WTC11 (cell line): Measurements from ENCODE around the gene GABRR2. TPM values are rescaled to one million over a fixed set of nuclear protein-coding genes. Genes with fewer than 3 reads are reported as not detected.

ENCODE experiments used
- ATAC-seq: fragments of 200-7000 bp; cut with Tn5 transposase; 2 replicates; pipeline ENCODE4 v1.10.0; 2021; ENCODE audit warnings: mild to moderate bottlenecking, moderate library complexity
- CTCF ChIA-PET: fragments of 300-600 bp; sonication (Branson Sonifier 250); formaldehyde crosslinking; loops from one replicate; lab custom pipeline; 2021; ENCODE audit warnings: antibody characterized with exemption; lab: Charles Lee
- POLR2A ChIA-PET: fragments of 350-600 bp; sonication (Branson Sonifier 250); formaldehyde crosslinking; loops from one replicate; lab custom pipeline; 2021; ENCODE audit warnings: antibody characterized with exemption; lab: Charles Lee
- DNase-seq: peaks from one replicate; pipeline ENCODE4 v3.0.0; 2021; ENCODE audit warnings: low spot score
- H3K27ac Mint-ChIP-seq: 2 replicates; pipeline ENCODE4 v1.8.0; 2021; ENCODE audit warnings: mixed read lengths
- H3K27me3 Mint-ChIP-seq: 2 replicates; pipeline ENCODE4 v1.8.0; 2021; ENCODE audit warnings: low read depth, mild to moderate bottlenecking, moderate library complexity, mixed read lengths
- H3K36me3 Mint-ChIP-seq: 2 replicates; pipeline ENCODE4 v1.8.0; 2021; ENCODE audit warnings: mixed read lengths
- H3K4me1 Mint-ChIP-seq: 2 replicates; pipeline ENCODE4 v1.8.0; 2022; ENCODE audit warnings: mixed read lengths
- H3K4me3 Mint-ChIP-seq: 2 replicates; pipeline ENCODE4 v1.8.0; 2021; ENCODE audit warnings: mild to moderate bottlenecking, moderate library complexity, mixed read lengths
- H3K9me3 Mint-ChIP-seq: 2 replicates; pipeline ENCODE4 v1.8.0; 2021; ENCODE audit warnings: mixed read lengths
- ATF1 ChIP-seq: sonication (generic); formaldehyde crosslinking; IDR thresholded peaks from 2 replicates; pipeline ENCODE4 v1.8.1; 2023; ENCODE audit warnings: mild to moderate bottlenecking, moderate library complexity, missing genetic modification reagents
- CBFB ChIP-seq: sonication (generic); formaldehyde crosslinking; IDR thresholded peaks from 2 replicates; pipeline ENCODE4 v1.8.1; 2022; ENCODE audit warnings: mild to moderate bottlenecking, low read depth, missing genetic modification reagents
- ERG ChIP-seq: fragments of 250-450 bp; sonication (Bioruptor Pico); IDR thresholded peaks from 2 replicates; pipeline ENCODE4 v1.8.0; 2021; ENCODE audit warnings: mild to moderate bottlenecking
- GABPB1 ChIP-seq: sonication (generic); formaldehyde crosslinking; IDR thresholded peaks from 2 replicates; pipeline ENCODE4 v1.8.1; 2023; ENCODE audit warnings: mild to moderate bottlenecking, missing genetic modification reagents
- IRF1 ChIP-seq: sonication (generic); formaldehyde crosslinking; IDR thresholded peaks from 2 replicates; pipeline ENCODE4 v1.8.0; 2023; ENCODE audit warnings: missing genetic modification reagents
- IRF2 ChIP-seq: sonication (generic); formaldehyde crosslinking; IDR thresholded peaks from 2 replicates; pipeline ENCODE4 v1.8.0; 2022; ENCODE audit warnings: low read depth, missing genetic modification reagents, borderline replicate concordance
- OVOL2 ChIP-seq: fragments of 250-450 bp; sonication (Bioruptor Pico); IDR thresholded peaks from 2 replicates; pipeline ENCODE4 v1.9.0; 2021; ENCODE audit warnings: mild to moderate bottlenecking, borderline replicate concordance
- PRDM15 ChIP-seq: sonication (generic); formaldehyde crosslinking; IDR thresholded peaks from 2 replicates; pipeline ENCODE4 v1.8.0; 2022; ENCODE audit warnings: missing genetic modification reagents
- SMAD3 ChIP-seq: sonication (generic); formaldehyde crosslinking; IDR thresholded peaks from 2 replicates; pipeline ENCODE4 v1.8.0; 2022; ENCODE audit warnings: missing genetic modification reagents, mild to moderate bottlenecking, borderline replicate concordance
- STAT6 ChIP-seq: sonication (generic); formaldehyde crosslinking; conservative IDR thresholded peaks from 2 replicates; pipeline ENCODE4 v1.8.1; 2023; ENCODE audit warnings: mild to moderate bottlenecking, low read depth, missing genetic modification reagents, moderate library complexity
- TEAD4 ChIP-seq: sonication (generic); formaldehyde crosslinking; IDR thresholded peaks from 2 replicates; pipeline ENCODE4 v1.8.0; 2022; ENCODE audit warnings: mild to moderate bottlenecking, missing genetic modification reagents
- ZBTB21 ChIP-seq: sonication (generic); formaldehyde crosslinking; IDR thresholded peaks from 2 replicates; pipeline ENCODE4 v1.8.1; 2023; ENCODE audit warnings: mild to moderate bottlenecking, missing genetic modification reagents, borderline replicate concordance
- ZBTB43 ChIP-seq: sonication (generic); formaldehyde crosslinking; IDR thresholded peaks from 2 replicates; pipeline ENCODE4 v1.8.1; 2023; ENCODE audit warnings: mild to moderate bottlenecking, missing genetic modification reagents
- ZNF232 ChIP-seq: sonication (generic); formaldehyde crosslinking; IDR thresholded peaks from 2 replicates; pipeline ENCODE4 v1.8.0; 2022; ENCODE audit warnings: mild to moderate bottlenecking, missing genetic modification reagents
- ZNF396 ChIP-seq: fragments of 250-450 bp; sonication (Bioruptor Pico); IDR thresholded peaks from 2 replicates; pipeline ENCODE4 v1.8.0; 2021; ENCODE audit warnings: mild to moderate bottlenecking, moderate library complexity, borderline replicate concordance
- ZNF425 ChIP-seq: fragments of 250-450 bp; sonication (Bioruptor Pico); conservative IDR thresholded peaks from 2 replicates; pipeline ENCODE4 v1.9.0; 2021; ENCODE audit warnings: mild to moderate bottlenecking
- ZNF512 ChIP-seq: sonication (generic); formaldehyde crosslinking; IDR thresholded peaks from 2 replicates; pipeline ENCODE4 v1.8.1; 2022; ENCODE audit warnings: missing genetic modification reagents, borderline replicate concordance
- ZNF671 ChIP-seq: fragments of 250-450 bp; sonication (Bioruptor Pico); IDR thresholded peaks from 2 replicates; pipeline ENCODE4 v1.8.0; 2021; ENCODE audit warnings: mild to moderate bottlenecking
- total RNA-seq: library from RNA; stranded (reverse); gene quantifications from 3 replicates; pipeline ENCODE4 v1.2.3, GENCODE V29; 2021

The GABRR2 gene
- total RNA-seq, 1 experiment from 2014 or later, result not detected

GRCh38 chr6:89330910-89331309, 15.8 kb upstream of the GABRR2 start:
- peaks cover 3% of the 10 kb centered on the region for H3K36me3 Mint-ChIP-seq
- no peak overlapping the region for H3K4me3 Mint-ChIP-seq
- ChIA-PET POLR2A (no interaction called here), CTCF (interaction anchor here (2.0 kb wide), 1 partner anchor 19 kb away, joined by 7 read pairs; no protein-coding TSS in a partner anchor)
- no peak for TF ChIP-seq ZNF232
- no peak for TF ChIP-seq GABPB1 (CRISPR knock-in tag)
- no peak for TF ChIP-seq ZNF425 (CRISPR knock-in tag)
- TF ChIP-seq IRF1 (CRISPR knock-in tag), result no peak
- no peak for TF ChIP-seq PRDM15 (CRISPR knock-in tag)
- TF ChIP-seq ATF1 (CRISPR knock-in tag), result no peak
- TF ChIP-seq ZBTB43, result no peak
- DNase-seq (no peak), ATAC-seq (no peak)
- no peak overlapping the region for H3K27ac Mint-ChIP-seq
- no peaks in the 10 kb centered on the region for H3K27me3 Mint-ChIP-seq
- no peaks in the 10 kb centered on the region for H3K4me1 Mint-ChIP-seq
- H3K9me3 Mint-ChIP-seq, result no peaks in the 10 kb centered on the region

- Mint-ChIP-seq H3K36me3 (peaks cover 3% of the 10 kb centered on the region), H3K9me3 (no peaks in the 10 kb centered on the region), H3K4me1 (peaks cover 4% of the 10 kb centered on the region), H3K27me3 (no peaks in the 10 kb centered on the region), H3K4me3 (no peak overlapping the region), H3K27ac (no peak overlapping the region)
- DNase-seq, result no peak
- no peak for ATAC-seq
- ChIA-PET POLR2A (no interaction called here), CTCF (interaction anchor here (1.0 to 1.1 kb wide), 2 partner anchors 17 to 43 kb away, joined by 3 read pairs; no protein-coding TSS in a partner anchor)
- TF ChIP-seq CBFB (CRISPR knock-in tag) (no peak), ERG (CRISPR knock-in tag) (no peak), ZNF512 (CRISPR knock-in tag) (no peak), STAT6 (CRISPR knock-in tag) (no peak), TEAD4 (no peak), ZNF396 (CRISPR knock-in tag) (no peak), SMAD3 (CRISPR knock-in tag) (no peak), ZNF671 (CRISPR knock-in tag) (no peak), OVOL2 (CRISPR knock-in tag) (no peak), IRF1 (CRISPR knock-in tag) (no peak), IRF2 (CRISPR knock-in tag) (no peak), ZBTB21 (no peak)
Observed at GRCh38 chr6:89328976-89329375, 13.9 kb upstream of the GABRR2 start.
